Activated CD4-positive, alpha-beta memory T cell treated with anti-CD3 and anti-CD28 coated beads for 36 hours (primary cell): Measurements from ENCODE around the gene TGDS. TPM values are rescaled to one million over a fixed set of nuclear protein-coding genes. Genes with fewer than 3 reads are reported as not detected.

Experiments
- CTCF ChIA-PET: fragments of 350-600 bp; sonication (Branson Sonifier 250); formaldehyde crosslinking; loops from one replicate; lab custom pipeline; 2021; ENCODE audit warnings: antibody characterized with exemption, inconsistent platforms; lab: Charles Lee
- POLR2A ChIA-PET: fragments of 350-600 bp; sonication (Branson Sonifier 250); formaldehyde crosslinking; loops from one replicate; lab custom pipeline; 2021; ENCODE audit warnings: antibody characterized with exemption; lab: Charles Lee
- DNase-seq: peaks from one replicate; pipeline ENCODE4 v3.0.0-alpha.2; 2020
- H3K27ac Mint-ChIP-seq: one replicate; pipeline ENCODE4 v1.8.0; 2021; ENCODE audit warnings: mixed read lengths
- H3K27me3 Mint-ChIP-seq: one replicate; pipeline ENCODE4 v1.8.0; 2021; ENCODE audit warnings: mixed read lengths
- H3K36me3 Mint-ChIP-seq: one replicate; pipeline ENCODE4 v1.8.0; 2021; ENCODE audit warnings: mixed read lengths
- H3K4me1 Mint-ChIP-seq: one replicate; pipeline ENCODE4 v1.8.0; 2021; ENCODE audit warnings: low read depth, mixed read lengths
- H3K4me3 Mint-ChIP-seq: one replicate; pipeline ENCODE4 v1.8.0; 2021; ENCODE audit warnings: mild to moderate bottlenecking, mixed read lengths
- H3K9me3 Mint-ChIP-seq: one replicate; pipeline ENCODE4 v1.8.0; 2021; ENCODE audit warnings: mixed read lengths
- intact Hi-C: fragments of 100-400 bp; cut with micrococcal nuclease; formaldehyde crosslinking; loops from one replicate; pipeline ENCODE4 v1.15.1; 2023
- total RNA-seq, 2 experiments: library from RNA; stranded (reverse); gene quantifications; one replicate each; pipeline ENCODE4 v1.2.3, GENCODE V29; 2021

Gene TGDS
- total RNA-seq, 2 experiments from 2014 or later = 19.0 to 19.6 TPM

DNA sequence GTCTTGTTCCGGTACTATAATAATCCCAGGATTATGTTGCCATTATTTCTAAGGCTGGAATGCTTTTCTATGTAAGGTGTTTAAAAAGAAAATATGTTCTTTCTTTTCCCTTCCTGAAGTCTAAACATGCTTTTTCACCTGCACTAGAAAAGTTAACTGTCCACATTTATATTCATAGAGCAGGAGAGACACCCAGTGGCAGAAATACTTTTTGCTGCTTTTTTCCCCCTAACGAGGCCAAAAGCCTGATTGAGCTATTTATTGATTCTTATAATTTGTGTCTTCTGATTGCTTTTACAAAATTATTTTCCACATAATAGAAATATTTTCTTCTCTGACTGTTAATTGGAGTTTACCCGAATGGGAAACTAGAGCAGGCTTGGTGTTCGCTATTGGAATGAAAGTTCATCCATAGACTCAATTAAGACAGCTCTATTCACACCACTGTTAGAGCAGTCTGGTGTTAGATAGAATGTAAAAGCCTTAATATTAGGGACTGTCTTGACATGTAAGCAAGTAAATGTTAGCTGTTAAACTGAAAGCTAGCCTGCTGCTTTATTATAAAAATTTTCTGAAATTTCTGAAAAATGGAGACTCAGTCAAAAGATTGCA, 21.5 kb upstream of the TGDS start:
- intact Hi-C loops = loop anchor here (1.0 kb wide), 1 partner anchor 182 kb away; no protein-coding TSS in a partner anchor
- ChIA-PET CTCF (interaction anchor here (0.6 to 7.7 kb wide), 33 partner anchors 9 to 787 kb away, joined by 3 to 174 read pairs (median 3); partner anchors contain the start of genes GPR180 and TGDS), POLR2A (interaction anchor here (0.9 kb wide), 1 partner anchor 15 kb away, joined by 3 read pairs; no protein-coding TSS in a partner anchor)
- no peaks in the 10 kb centered on the region for H3K9me3 Mint-ChIP-seq
- no peaks in the 10 kb centered on the region for H3K27me3 Mint-ChIP-seq
- H3K36me3 Mint-ChIP-seq = peaks cover 25% of the 10 kb centered on the region
- H3K27ac Mint-ChIP-seq = no peak overlapping the region
- H3K4me3 Mint-ChIP-seq = no peak overlapping the region
- DNase-seq = no peak
- peaks cover 14% of the 10 kb centered on the region for H3K4me1 Mint-ChIP-seq

DNA sequence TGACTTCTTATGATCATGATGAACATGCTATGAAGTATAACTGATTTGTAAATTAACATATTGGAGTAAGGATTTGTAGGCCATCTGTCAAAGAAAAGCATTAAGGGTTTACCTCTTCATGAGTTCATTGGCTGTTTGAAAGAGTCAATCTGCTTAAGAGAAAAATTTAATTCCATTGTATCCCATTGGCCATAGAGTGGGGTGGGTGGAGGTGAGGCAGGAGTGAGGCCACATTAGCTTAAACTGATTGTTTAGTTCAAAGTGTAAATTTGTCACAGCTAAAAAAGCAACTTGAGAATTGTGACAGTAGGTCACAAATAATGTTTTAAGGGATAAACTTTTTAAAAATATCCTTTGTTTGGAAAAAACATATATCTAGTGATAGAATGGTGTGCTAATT, 17.1 kb upstream of the TGDS start:
- POLR2A ChIA-PET = interaction anchor here (0.8 kb wide), 1 partner anchor 17 kb away, joined by 3 read pairs; the partner anchor contains the start of gene TGDS

DNA sequence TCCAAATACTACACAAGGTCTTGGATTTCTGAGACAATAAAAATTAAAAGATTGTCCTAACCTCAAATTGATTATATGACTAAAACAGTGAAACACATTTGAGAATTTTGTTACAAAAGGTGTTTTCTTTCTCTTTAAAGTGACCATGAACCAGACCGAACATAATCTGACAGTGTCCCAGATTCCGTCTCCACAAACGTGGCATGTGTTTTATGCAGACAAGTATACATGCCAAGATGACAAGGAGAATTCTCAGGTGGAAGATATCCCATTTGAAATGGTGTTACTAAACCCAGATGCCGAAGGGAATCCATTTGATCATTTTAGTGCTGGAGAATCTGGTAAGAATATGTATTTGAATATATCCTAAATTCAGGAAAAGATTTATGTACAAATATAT, 16.1 kb upstream of the TGDS start:
- Mint-ChIP-seq H3K4me3 (no peak overlapping the region), H3K9me3 (no peaks in the 10 kb centered on the region), H3K36me3 (peaks cover 18% of the 10 kb centered on the region), H3K27ac (no peak overlapping the region), H3K4me1 (peaks cover 30% of the 10 kb centered on the region), H3K27me3 (no peaks in the 10 kb centered on the region)
- ChIA-PET CTCF (no interaction called here), POLR2A (no interaction called here)
- no peak for DNase-seq
- intact Hi-C loops = no loop called here

More for the DNA sequence above, 17.1 kb upstream of the TGDS start:
- peaks cover 20% of the 10 kb centered on the region for H3K4me1 Mint-ChIP-seq
- peaks cover 14% of the 10 kb centered on the region for H3K36me3 Mint-ChIP-seq
- no peaks in the 10 kb centered on the region for H3K9me3 Mint-ChIP-seq
- intact Hi-C loops = no loop called here
- CTCF ChIA-PET = interaction anchor here (1.4 kb wide), 1 partner anchor 177 kb away, joined by 4 read pairs; no protein-coding TSS in a partner anchor
- H3K4me3 Mint-ChIP-seq = no peak overlapping the region
- H3K27ac Mint-ChIP-seq = no peak overlapping the region
- DNase-seq = no peak
- no peaks in the 10 kb centered on the region for H3K27me3 Mint-ChIP-seq

DNA sequence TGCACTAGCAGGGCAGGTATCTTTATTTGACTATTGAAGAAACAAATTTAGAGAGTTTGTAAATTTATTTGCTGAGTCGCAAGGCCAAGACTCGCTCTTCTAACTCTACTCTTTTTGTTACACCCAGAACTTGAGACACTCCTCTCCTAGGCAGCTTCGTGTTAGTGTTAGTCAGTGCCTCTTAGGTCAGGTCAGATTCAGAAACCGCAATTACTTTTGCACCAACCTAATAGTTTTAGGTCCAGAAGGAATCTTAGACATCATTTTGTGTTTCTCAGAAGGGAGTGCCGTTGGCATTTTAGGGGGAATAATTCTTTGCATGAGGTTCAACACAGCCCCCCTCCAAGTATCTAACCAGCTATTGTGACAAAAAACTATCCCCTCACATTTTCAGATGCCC, 14.5 kb upstream of the TGDS start:
- no peak overlapping the region for H3K27ac Mint-ChIP-seq
- H3K36me3 Mint-ChIP-seq = peaks cover 31% of the 10 kb centered on the region
- peaks cover 30% of the 10 kb centered on the region for H3K4me1 Mint-ChIP-seq
- ChIA-PET POLR2A (interaction anchor here (1.0 kb wide), 1 partner anchor 8 kb away, joined by 3 read pairs; no protein-coding TSS in a partner anchor), CTCF (no interaction called here)
- intact Hi-C loops = no loop called here
- no peak for DNase-seq
- H3K9me3 Mint-ChIP-seq = no peaks in the 10 kb centered on the region
- no peak overlapping the region for H3K4me3 Mint-ChIP-seq
- H3K27me3 Mint-ChIP-seq = no peaks in the 10 kb centered on the region

DNA sequence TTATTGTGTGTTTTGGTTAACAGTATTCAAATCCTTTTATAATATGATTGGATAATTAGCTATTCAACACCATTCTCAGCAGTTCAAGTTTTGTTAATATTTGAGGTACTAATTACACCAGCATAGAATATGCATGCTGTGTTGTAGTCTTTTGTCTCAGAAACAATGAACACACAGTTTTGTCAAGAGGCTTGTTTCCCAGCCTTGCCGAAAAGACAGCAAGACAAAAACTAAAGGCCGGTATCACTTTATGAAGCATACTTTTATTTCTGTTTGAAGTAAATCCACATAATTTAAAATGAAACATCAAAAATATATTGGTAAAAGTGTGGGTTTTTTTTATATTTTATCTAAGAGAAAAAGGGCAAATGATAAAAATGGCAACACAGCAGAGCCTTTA, 13.2 kb upstream of the TGDS start:
- H3K9me3 Mint-ChIP-seq = no peaks in the 10 kb centered on the region
- ChIA-PET CTCF (interaction anchor here (0.8 to 1.5 kb wide), 3 partner anchors 9 to 173 kb away, joined by 3 to 6 read pairs (median 5); no protein-coding TSS in a partner anchor), POLR2A (no interaction called here)
- H3K4me1 Mint-ChIP-seq = peaks cover 28% of the 10 kb centered on the region
- H3K27me3 Mint-ChIP-seq = no peaks in the 10 kb centered on the region
- intact Hi-C loops = loop anchor here (10.0 kb wide), 1 partner anchor 284 kb away; no protein-coding TSS in a partner anchor
- no peak for DNase-seq
- H3K36me3 Mint-ChIP-seq = peaks cover 33% of the 10 kb centered on the region
- H3K27ac Mint-ChIP-seq = no peak overlapping the region
- H3K4me3 Mint-ChIP-seq = no peak overlapping the region

DNA sequence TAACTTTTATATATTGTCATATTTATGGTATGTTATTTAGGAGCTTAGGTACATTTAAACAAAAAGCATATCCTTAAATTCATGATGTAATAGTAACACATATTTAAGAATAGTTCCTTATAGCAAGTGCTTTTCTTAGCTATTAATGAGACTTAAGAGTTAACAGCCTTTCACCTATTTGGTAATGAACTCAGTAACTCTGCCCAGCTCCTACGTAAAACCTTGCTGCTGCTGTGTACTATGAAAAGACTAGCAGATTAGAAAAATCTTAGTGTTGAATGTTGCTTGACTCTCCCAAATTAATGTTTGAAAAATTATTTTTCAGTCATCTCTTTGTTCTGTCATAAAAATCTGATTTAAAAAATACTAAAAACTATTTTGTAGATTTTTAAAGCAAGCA, 12.6 kb upstream of the TGDS start:
- peaks cover 33% of the 10 kb centered on the region for H3K36me3 Mint-ChIP-seq
- POLR2A ChIA-PET = no interaction called here

DNA sequence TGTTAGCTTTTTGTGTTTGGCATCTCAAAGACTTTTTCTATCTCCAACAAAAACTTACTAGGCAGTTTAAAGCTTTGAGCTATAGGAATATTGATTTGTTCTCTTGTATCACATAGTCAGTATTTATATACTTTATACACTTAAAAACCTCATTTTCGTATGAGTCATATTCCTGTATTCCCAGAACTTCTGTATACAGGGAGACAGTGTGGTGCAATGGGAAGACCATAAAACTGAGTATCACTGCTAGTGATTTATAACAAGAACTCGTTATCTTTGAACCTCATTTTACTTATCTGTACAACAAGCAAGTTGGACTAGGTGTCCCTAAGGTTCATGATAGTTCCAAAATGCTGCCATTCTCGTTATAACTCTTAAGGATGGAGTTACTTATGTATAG, 12.0 kb upstream of the TGDS start:
- intact Hi-C loops = loop anchor here (10.0 kb wide), 1 partner anchor 283 kb away; no protein-coding TSS in a partner anchor
- Mint-ChIP-seq H3K4me3 (no peak overlapping the region), H3K4me1 (peaks cover 31% of the 10 kb centered on the region), H3K36me3 (peaks cover 32% of the 10 kb centered on the region), H3K27me3 (no peaks in the 10 kb centered on the region), H3K27ac (peak overlapping the region; percentile 11), H3K9me3 (no peaks in the 10 kb centered on the region)
- CTCF ChIA-PET = interaction anchor here (1.0 to 1.5 kb wide), 2 partner anchors 12 to 172 kb away, joined by 3 to 4 read pairs; no protein-coding TSS in a partner anchor
- DNase-seq = no peak
- POLR2A ChIA-PET = no interaction called here

More for the DNA sequence above, 12.6 kb upstream of the TGDS start:
- no peaks in the 10 kb centered on the region for H3K27me3 Mint-ChIP-seq
- intact Hi-C loops = loop anchor here (10.0 kb wide), 1 partner anchor 284 kb away; no protein-coding TSS in a partner anchor
- H3K9me3 Mint-ChIP-seq = no peaks in the 10 kb centered on the region
- no peak for DNase-seq
- no peak overlapping the region for H3K27ac Mint-ChIP-seq
- H3K4me3 Mint-ChIP-seq = no peak overlapping the region
- peaks cover 27% of the 10 kb centered on the region for H3K4me1 Mint-ChIP-seq
- CTCF ChIA-PET = interaction anchor here (0.8 to 1.5 kb wide), 3 partner anchors 9 to 172 kb away, joined by 3 to 6 read pairs (median 5); no protein-coding TSS in a partner anchor

DNA sequence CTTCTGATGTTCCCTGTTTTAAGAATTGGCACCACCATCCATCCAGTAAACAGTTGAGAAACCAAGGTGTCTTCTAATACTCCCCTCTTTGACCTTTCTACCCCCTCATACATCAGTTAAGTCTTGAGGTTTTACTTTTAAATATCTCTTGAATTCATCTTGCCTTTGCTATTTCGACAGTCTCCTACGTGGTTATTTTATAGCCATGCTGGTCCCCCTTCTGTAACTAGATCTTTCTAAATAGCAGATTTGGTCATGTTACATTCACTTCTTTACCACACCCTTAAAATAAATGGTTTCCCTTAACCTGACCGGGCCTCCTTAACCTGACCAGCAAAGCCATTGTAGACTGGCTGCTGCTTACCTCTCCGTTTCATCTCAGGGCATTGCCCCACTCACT, 11.1 kb upstream of the TGDS start:
- Mint-ChIP-seq H3K36me3 (peaks cover 34% of the 10 kb centered on the region), H3K9me3 (no peaks in the 10 kb centered on the region), H3K27me3 (no peaks in the 10 kb centered on the region), H3K27ac (no peak overlapping the region), H3K4me1 (peaks cover 36% of the 10 kb centered on the region), H3K4me3 (no peak overlapping the region)
- no peak for DNase-seq
- ChIA-PET POLR2A (no interaction called here), CTCF (interaction anchor here (1.0 to 1.8 kb wide), 3 partner anchors 13 to 172 kb away, joined by 4 read pairs; no protein-coding TSS in a partner anchor)
- intact Hi-C loops = loop anchor here (10.0 kb wide), 1 partner anchor 282 kb away; no protein-coding TSS in a partner anchor

DNA sequence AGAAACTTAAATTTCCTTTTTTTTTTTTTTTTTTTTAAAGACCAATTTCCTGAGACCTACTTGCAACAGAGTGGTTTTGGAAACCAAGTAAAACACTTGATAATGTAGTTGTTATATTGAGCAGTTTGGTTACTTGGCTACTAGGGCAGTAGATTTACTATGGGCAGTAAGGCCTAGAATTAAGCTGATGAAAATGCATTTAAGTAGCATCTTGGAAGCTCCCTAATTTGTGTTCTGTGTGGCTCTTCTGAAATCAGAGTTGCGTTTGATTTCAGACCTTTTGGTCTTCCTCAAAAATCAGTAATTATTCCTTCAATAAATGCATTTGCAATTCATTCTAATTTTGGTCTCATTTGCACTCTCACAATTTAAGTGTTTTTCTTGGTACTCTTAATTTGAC, 6.5 kb upstream of the TGDS start:
- H3K36me3 Mint-ChIP-seq = peaks cover 26% of the 10 kb centered on the region
- H3K27me3 Mint-ChIP-seq = no peaks in the 10 kb centered on the region
- peak overlapping the region; percentile 88 for H3K4me3 Mint-ChIP-seq
- peaks cover 33% of the 10 kb centered on the region for H3K4me1 Mint-ChIP-seq
- intact Hi-C loops = loop anchor here (5.0 to 10.0 kb wide), 2 partner anchors 55 to 278 kb away; no protein-coding TSS in a partner anchor
- H3K9me3 Mint-ChIP-seq = peaks cover 9% of the 10 kb centered on the region
- H3K27ac Mint-ChIP-seq = peak overlapping the region; percentile 87
- CTCF ChIA-PET = interaction anchor here (1.0 kb wide), 1 partner anchor 15 kb away, joined by 4 read pairs; no protein-coding TSS in a partner anchor
- POLR2A ChIA-PET = interaction anchor here (0.8 to 1.3 kb wide), 4 partner anchors 9 to 58 kb away, joined by 3 to 7 read pairs (median 3); no protein-coding TSS in a partner anchor
- DNase-seq = no peak

DNA sequence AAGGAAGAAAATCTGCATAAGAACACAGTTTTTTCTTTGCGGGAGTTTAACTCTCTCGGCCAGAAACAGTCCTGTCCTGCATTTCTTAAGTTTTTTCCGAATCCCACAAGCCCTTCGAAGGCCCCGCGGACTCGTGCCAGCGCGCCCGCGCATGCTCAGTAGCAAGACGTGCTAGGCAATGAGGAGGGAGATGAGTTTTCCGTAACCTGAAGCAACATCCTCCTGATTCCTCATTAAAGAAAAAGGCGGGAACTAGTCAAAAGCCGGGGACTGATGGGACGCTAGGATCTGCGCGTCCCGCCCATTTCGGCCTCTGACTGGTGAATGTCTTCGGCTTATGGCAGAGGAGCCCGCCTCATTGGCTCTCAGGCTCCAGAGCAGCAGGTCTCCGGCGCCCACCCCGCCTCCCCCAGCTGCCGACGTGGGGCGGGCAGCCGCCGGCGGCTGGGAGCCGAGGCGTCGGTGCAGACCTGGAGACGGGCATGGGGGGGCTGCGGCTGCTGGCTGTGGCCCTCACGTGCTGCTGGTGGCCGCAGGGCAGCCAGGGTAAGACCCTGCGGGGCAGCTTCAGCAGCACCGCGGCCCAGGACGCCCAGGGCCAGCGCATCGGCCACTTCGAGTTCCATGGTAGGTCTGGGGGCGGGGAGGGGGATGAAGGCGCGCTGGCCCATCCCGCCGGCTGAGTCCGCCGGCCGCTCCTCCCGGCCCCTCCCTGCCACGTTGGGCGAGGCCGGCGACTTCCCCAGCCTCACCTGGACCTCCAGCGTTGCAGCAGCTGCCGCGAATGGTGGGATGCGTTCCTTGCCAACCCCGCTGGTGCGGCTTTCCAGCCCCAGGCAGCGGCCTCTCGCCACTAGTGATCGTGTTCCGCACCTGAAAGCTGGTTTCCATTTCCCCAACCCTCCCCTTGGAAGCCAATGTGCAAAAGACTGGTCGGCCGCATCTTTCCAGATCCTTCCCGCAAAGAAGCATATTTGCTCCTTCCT, 5.8 kb upstream of the TGDS start, which contains the start of gene GPR180:
GPR180 (plus strand) TSS at position 412 of the 986 bp plus-strand sequence; CDS start at position 483, 71 bp downstream.
- Mint-ChIP-seq H3K4me1 (peaks cover 29% of the 10 kb centered on the region), H3K9me3 (peaks cover 9% of the 10 kb centered on the region), H3K36me3 (peaks cover 20% of the 10 kb centered on the region), H3K27me3 (no peaks in the 10 kb centered on the region), H3K4me3 (peak within 1 kb of the TSS; percentile 88), H3K27ac (peak within 1 kb of the TSS; percentile 87)
- peak; percentile 95 for DNase-seq
- ChIA-PET CTCF (interaction anchor here (0.6 to 1.0 kb wide), 2 partner anchors 16 kb away, joined by 3 to 4 read pairs; no protein-coding TSS in a partner anchor), POLR2A (interaction anchor here (0.8 to 1.3 kb wide), 4 partner anchors 9 to 58 kb away, joined by 3 to 7 read pairs (median 3); no protein-coding TSS in a partner anchor)
- intact Hi-C loops = loop anchor here (1.0 to 10.0 kb wide), 4 partner anchors 52 to 277 kb away; no protein-coding TSS in a partner anchor

DNA sequence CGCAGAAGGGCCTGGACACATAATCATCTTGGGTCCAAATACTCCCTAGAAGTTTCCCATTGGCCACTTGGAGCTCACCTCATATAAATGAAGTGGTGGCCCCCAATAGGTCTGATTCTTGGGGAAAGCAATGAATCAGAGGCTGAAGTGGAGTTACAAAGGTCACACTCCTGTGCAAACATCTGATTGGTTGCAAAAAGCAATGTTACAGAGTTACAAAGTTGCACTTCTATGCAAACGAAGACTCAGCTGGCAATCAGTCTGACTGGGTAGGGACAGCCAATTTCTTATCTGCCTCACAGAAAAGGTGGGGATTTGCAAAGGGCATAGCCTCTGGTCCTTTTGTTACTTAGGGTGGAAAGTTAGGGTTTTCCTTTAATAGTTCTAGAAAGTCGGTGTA, 3.9 kb upstream of the TGDS start:
- intact Hi-C loops = loop anchor here (2.0 to 10.0 kb wide), 4 partner anchors 57 to 702 kb away; partner anchors contain the start of gene ABCC4
- Mint-ChIP-seq H3K9me3 (peaks cover 9% of the 10 kb centered on the region), H3K27me3 (no peaks in the 10 kb centered on the region), H3K27ac (no peak overlapping the region), H3K36me3 (peaks cover 8% of the 10 kb centered on the region), H3K4me1 (peaks cover 29% of the 10 kb centered on the region), H3K4me3 (no peak overlapping the region)
- CTCF ChIA-PET = no interaction called here
- no peak for DNase-seq
- POLR2A ChIA-PET = no interaction called here
